Esophagus muscularis mucosa (tissue), 4 donors: ENCODE measurements around the gene TTC17.

Experiments
- EP300 ChIP-seq: sonication (generic); formaldehyde crosslinking; IDR thresholded peaks from one replicate; pipeline ENCODE4 v1.6.1; 2017; ENCODE audit warnings: antibody characterized with exemption
- POLR2A ChIP-seq: fragments of 450-650 bp; IDR thresholded peaks from one replicate; pipeline ENCODE4 v1.6.1; 2017; ENCODE audit warnings: antibody characterized with exemption, moderate library complexity, mild to moderate bottlenecking, low read depth
- POLR2AphosphoS5 ChIP-seq, 2 donors: sonication (generic); formaldehyde crosslinking; IDR thresholded peaks; one replicate each; pipeline ENCODE4 v1.6.1; 2017; ENCODE audit warnings: antibody characterized with exemption in 2 of 2
- TF ChIP-seq, protein P1 (sequence below), 3 experiments: fragments of 200-600 bp in 2 of 3; fragments of 450-650 bp in 1 of 3; sonication (generic) in 2 of 3; IDR thresholded peaks; one replicate each; pipeline ENCODE4 v1.5.1; 2017 to 2019; ENCODE audit warnings: antibody characterized with exemption in 3 of 3, mild to moderate bottlenecking in 2 of 3, moderate library complexity in 1 of 3

DNA sequence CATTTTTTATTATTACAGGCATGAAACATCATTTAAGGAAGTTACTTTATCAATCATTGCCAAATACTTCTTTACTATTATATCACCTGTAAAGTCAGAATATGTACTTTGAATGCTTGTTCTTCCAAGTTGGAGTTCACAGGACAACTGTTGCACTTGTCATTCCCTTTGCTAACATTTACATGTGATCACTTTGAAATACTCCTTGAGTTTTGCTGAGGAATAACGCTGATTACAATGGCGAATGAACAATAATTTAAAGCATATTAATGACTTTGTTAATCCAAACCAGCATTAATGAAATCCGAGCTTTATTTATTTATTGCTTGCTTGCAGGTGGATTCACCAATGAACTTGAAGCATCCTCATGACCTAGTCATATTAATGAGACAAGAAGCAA lies 20.2 kb downstream of the TTC17 start:
- TF ChIP-seq POLR2A (no peak), EP300 (no peak), POLR2AphosphoS5 (IDR thresholded peaks at IDR 0.05) (no peak)
- TF ChIP-seq, protein P1, sequence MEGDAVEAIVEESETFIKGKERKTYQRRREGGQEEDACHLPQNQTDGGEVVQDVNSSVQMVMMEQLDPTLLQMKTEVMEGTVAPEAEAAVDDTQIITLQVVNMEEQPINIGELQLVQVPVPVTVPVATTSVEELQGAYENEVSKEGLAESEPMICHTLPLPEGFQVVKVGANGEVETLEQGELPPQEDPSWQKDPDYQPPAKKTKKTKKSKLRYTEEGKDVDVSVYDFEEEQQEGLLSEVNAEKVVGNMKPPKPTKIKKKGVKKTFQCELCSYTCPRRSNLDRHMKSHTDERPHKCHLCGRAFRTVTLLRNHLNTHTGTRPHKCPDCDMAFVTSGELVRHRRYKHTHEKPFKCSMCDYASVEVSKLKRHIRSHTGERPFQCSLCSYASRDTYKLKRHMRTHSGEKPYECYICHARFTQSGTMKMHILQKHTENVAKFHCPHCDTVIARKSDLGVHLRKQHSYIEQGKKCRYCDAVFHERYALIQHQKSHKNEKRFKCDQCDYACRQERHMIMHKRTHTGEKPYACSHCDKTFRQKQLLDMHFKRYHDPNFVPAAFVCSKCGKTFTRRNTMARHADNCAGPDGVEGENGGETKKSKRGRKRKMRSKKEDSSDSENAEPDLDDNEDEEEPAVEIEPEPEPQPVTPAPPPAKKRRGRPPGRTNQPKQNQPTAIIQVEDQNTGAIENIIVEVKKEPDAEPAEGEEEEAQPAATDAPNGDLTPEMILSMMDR (IDR thresholded peaks at IDR 0.05): no peak
